Brain pericyte (primary cell): Measurements from ENCODE around the gene RTP2.

Experiments used
- DNase-seq: peaks from one replicate; pipeline ENCODE4 v3.0.0-alpha.2; 2012; ENCODE audit warnings: low read depth, low spot score

The RTP2 gene

DNA sequence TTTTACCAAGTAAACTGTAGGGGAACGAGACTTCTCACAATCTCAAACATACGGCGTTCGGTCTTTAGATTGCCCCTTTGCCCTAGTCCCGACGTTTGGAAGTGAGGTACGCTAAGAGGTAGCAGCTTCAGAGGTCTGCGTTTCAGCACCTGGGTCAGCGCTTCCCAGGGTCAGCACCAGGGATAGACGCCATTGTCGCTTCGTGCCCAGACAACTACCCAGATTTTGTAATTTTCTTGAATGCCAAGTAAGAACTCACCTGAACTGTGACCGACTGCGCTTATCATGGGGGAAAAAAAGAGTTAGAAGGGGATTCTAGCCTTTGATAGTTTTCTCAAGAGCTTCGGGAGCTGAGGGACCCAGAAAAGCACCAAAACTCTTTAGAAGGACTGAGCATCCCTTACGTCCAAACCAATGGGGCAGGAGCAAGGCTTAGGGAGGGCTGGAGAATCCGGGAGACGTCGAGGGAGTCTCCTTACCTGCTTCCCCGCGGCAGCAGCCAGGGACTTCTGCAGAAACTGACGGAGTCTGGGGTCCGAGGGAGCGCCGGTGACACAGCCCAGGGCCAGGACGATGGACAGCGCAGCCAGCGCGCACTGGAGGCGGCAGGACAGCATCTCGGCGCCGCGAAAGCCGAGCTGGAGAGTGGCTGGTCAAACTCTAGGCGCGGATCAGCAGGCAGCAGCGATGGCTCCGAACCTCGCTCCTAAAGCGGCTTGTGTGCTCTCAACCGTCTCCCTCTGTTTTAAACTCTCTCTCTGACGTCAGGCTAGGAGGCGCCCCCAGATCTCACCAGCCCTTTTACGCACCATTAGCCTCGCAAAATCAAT is 32.5 kb downstream of the RTP2 start, which contains the start of gene SST:
TSS of gene SST (minus strand) at position 720 of the 830 bp plus-strand sequence. CDS start at position 617, 103 bp downstream.
- DNase-seq = peak; percentile 10

DNA sequence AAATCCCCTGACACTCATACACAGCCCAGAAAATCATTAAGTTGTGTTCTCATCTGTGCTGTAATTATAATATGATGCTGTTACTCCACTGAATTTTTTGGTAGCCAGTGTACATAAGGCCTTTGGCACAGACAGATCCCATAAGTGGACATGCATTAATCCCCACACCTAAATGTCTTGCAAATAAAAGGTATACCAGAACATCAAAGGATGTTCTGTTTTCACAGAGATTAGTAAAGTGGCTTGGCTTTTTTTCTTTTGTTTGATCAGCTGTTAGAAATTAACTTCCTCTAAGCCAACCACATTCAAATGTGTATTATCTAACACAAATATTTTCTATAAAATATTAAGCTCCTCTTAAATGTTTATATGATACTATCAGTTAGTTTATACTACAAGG is 34.8 kb downstream of the RTP2 start:
- DNase-seq = no peak

DNA sequence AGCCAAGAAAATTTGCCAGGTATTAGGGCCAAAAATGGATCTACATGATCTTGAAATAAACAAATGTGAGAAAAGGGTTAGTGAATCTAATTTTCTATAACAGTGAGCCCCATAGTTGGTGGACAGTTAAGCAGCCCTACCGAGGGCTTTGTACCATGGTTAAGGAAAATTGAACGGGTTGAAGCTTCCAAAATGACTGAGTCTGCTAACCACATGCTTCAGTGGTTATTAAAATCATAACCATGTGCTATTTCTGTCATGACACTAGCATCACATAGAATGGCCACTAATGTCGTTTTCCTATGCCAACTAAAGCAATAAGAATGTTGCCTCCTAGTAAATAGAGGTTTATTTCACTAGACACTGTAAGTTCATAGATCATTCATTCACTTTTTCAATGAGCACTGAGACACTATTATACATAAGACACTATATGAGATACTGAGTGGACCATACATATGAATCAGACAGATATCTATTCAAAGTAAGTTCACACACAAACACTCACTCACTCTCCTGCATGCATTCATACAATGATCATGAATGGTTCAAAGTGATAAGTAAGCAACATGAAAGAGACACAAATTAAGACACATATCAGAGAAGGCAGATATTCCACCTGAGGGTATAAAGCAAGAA is 36.5 kb downstream of the RTP2 start:
- DNase-seq = no peak

DNA sequence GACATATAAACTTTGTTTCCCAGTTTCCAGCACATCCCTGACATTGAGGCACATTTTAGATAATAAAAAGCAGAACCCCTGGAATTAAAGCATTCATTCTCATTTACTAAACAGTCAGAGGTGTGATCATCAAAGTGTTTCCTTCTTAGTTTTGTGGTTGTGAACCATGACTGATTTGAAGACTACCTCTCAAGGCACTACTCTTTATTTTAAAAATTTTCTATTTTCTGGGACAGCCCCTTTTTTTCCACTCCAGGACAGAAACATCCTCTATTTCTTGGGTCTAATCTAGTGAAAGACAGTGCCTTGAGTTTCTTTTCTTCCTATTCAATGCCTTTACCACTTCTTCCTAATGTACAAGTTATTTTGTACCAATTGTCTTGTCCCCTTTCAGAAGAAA is 37.3 kb downstream of the RTP2 start:
- no peak for DNase-seq

DNA sequence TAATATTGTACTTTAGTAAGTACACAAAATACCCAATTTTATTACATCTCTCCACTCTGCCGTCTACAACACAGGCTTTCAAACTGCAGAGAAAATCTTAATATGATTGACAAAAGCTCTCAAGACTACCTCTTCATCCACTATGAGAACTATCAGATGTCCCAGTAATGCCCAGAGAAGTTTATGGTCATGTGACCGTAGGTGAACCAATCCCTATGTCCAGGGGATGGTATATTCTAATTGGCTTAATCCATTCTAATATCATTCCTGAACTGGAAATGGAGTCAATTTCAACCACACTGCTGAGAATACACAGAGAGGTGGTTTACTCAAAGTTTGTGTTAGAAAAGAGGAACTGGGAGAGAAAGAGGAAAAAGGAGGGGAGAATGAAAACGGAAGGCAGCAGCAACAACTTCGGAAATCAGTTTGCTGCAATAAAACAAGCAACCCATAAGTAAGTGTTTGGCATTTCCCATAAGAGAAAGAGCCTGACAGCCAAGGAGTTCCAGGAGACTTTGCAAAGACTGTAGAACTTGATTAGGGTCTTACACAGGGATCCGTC is 39.4 kb downstream of the RTP2 start:
- no peak for DNase-seq

DNA sequence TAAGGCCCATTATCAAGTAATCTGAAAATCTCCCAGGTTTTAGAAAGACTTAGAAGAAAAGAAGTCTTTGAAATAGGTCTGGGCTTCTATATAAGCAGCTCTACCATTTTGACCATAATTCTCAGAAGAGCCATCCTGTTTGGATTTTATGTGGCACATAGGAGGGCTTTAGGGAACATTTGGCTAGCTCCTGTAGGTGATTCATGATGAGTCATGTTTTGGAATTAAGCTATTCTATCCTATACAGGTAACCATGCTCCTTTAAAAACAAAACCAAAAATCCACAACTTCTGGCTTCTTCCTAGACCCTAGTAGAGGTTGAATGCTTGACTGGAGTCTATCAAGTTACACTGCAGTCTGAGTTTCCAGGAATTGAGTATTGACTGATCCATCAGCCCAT is 41.1 kb downstream of the RTP2 start:
- DNase-seq = no peak

DNA sequence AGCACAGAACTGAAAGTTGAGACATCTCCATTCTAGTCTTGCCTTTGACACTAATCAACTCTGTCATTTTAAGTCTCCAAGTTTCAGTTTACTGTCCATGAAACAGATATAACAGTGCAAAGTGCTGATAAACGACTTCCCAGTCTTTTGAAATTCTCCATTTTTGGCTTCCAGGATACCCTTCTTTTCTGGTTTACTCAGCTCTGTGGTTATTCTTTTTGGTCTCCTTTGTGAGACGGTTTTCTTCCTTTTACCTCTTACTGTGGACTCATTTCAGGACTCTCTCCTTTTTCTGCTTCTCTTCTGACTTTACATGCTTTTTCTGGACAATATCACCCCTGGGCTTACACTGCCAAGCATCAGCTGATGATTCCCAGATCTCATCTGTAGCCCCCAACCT is 51.1 kb downstream of the RTP2 start:
- DNase-seq = no peak
